ENCODE data around the gene SAMD5.

DNA sequence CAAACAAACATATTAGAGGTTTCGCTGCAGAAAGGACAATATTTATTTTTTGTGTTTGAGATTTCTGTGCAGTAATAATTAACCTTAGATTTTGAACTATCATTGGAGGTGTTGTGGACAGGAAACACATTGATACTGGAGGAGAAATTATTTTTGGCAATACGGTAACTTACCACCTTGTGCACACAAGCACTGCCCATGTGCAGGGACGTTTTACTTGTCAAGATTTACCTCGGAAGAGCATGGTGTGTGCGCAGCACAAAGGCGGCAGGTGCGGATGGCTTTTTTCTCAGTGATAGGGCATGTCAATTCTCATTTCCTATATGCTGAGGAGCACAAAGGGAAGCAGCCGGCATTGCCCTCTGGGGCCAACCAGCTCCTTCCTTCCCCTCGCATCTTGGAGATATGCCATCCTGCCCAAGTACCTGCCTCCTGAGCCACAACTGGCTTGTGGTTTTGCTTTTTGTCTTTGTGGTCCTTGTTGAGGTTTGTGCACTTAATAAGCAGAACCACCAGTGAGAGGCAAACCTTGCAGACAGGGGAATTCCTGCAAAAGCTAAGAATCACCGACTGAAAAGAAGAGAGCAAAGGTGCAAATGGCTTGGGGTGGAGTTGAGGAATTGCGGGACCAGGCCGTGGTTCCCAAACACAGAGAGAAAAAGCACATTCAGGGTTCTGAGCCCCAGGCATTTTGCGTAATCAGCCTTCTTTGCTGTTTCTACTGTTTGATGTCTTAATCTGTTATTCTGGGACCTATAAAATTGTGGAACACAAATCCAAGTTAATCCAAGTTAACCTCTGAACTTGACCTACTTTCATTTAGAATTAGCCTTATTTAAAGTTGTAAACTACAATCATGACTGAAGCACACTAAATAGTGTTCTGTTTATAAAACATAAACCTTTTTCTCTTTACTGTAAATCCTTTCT lies 21.9 kb downstream of the SAMD5 start:
- TF ChIP-seq EZH2 (IDR thresholded peaks at IDR 0.05; ENCODE audit: low read length, missing control alignments) = no peak
- TF ChIP-seq, protein P1, sequence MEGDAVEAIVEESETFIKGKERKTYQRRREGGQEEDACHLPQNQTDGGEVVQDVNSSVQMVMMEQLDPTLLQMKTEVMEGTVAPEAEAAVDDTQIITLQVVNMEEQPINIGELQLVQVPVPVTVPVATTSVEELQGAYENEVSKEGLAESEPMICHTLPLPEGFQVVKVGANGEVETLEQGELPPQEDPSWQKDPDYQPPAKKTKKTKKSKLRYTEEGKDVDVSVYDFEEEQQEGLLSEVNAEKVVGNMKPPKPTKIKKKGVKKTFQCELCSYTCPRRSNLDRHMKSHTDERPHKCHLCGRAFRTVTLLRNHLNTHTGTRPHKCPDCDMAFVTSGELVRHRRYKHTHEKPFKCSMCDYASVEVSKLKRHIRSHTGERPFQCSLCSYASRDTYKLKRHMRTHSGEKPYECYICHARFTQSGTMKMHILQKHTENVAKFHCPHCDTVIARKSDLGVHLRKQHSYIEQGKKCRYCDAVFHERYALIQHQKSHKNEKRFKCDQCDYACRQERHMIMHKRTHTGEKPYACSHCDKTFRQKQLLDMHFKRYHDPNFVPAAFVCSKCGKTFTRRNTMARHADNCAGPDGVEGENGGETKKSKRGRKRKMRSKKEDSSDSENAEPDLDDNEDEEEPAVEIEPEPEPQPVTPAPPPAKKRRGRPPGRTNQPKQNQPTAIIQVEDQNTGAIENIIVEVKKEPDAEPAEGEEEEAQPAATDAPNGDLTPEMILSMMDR (conservative IDR thresholded peaks at IDR 0.05 in 1 of 2, IDR thresholded peaks at IDR 0.05 in 1 of 2; ENCODE audit: low read depth in 1 of 2, low read length in 2 of 2) = no peak
